Aorta (tissue), 5 donors: ENCODE measurements around the gene PRR14. TPM values are rescaled to one million over a fixed set of nuclear protein-coding genes. Genes with fewer than 3 reads are reported as not detected.

Experiments
- ATAC-seq: fragments of 200-7000 bp; cut with Tn5 transposase; one replicate; pipeline ENCODE4 v1.9.1; 2022; ENCODE audit warnings: moderate library complexity; ENCODE audit not compliant: low FRiP score
- DNase-seq, 2 donors: peaks; one replicate each; pipeline ENCODE4 v3.0.0-alpha.2; 2020
- H3K27ac ChIP-seq, 2 donors: one replicate each; pipeline ENCODE4 v1.5.1; 2013; ENCODE audit warnings: low read length in 2 of 2, mild to moderate bottlenecking in 2 of 2, moderate library complexity in 2 of 2, control low read depth in 1 of 2, inconsistent platforms in 1 of 2, low read depth in 1 of 2
- H3K27me3 ChIP-seq, 2 donors: one replicate each; pipeline ENCODE4 v1.6.1; 2013; ENCODE audit warnings: control low read depth in 1 of 2, low read length in 1 of 2, mild to moderate bottlenecking in 1 of 2, moderate library complexity in 1 of 2; ENCODE audit not compliant: insufficient read depth in 2 of 2, control insufficient read depth in 1 of 2
- H3K36me3 ChIP-seq, 2 donors: one replicate each; pipeline ENCODE4 v1.6.1; 2013; ENCODE audit warnings: control low read depth in 1 of 2, low read length in 1 of 2, mild to moderate bottlenecking in 1 of 2; ENCODE audit not compliant: insufficient read depth in 2 of 2, control insufficient read depth in 1 of 2
- H3K4me1 ChIP-seq, 2 donors: one replicate each; pipeline ENCODE4 v1.6.1; 2013; ENCODE audit warnings: low read length in 2 of 2, control low read depth in 1 of 2, mild to moderate bottlenecking in 1 of 2, moderate library complexity in 1 of 2; ENCODE audit not compliant: insufficient read depth in 2 of 2, control insufficient read depth in 1 of 2
- H3K4me3 ChIP-seq, 2 donors: one replicate each; pipeline ENCODE4 v1.5.1; 2013; ENCODE audit warnings: low read length in 2 of 2, control low read depth in 1 of 2, mild to moderate bottlenecking in 1 of 2
- H3K9me3 ChIP-seq: one replicate; pipeline ENCODE4 v1.6.1; 2013; ENCODE audit warnings: mild to moderate bottlenecking, low read length; ENCODE audit not compliant: control insufficient read depth
- WGBS, 2 donors: extraction: QIAGEN DNeasy Blood & Tissue Kit; methylation state at CpG; one replicate each; pipeline ENCODE4 v1.1.7; 2013; 5-methylcytosine and 5-hydroxymethylcytosine counted together
- intact Hi-C, 2 donors: fragments of 100-400 bp; cut with DNase I; formaldehyde crosslinking; loops; one replicate each; pipeline versions ENCODE4 v1.14.2 to v1.15.0; 2022
- polyA plus RNA-seq, 2 donors: library from polyadenylated mRNA; stranded (reverse); fragments of 200-250 nt; gene quantifications; one replicate each; pipeline ENCODE4 v1.2.3, GENCODE V29; 2013
- total RNA-seq, 2 donors: library from RNA; stranded (reverse); fragmentation: NEBNext Ultra II Directional; extraction: Animal tissue kit (Norgen Biotek cat#: 25700); gene quantifications; one replicate each; pipeline ENCODE4 v1.2.1, GENCODE V29; 2021
- donor health status: healthy with polysubstance abuse.
- donor health status: Bipolar disorder and iron deficiency.
- donor health status: DM: no; HTN: no; CAD: no.
- donor health status: DM: no; HTN: no; CAD: no.
- donor health status: DM: yes; HTN: yes; CAD: no.

The PRR14 gene
- total and polyA plus RNA-seq, 4 donors = 28.2 to 217 (median 51.9) TPM

GRCh38 chr16:30660424-30661261, 9.9 kb downstream of the PRR14 start:
- DNase-seq (no peak), ATAC-seq (no peak)
- H3K4me3 ChIP-seq = peak overlapping the region; percentile 94 to 97
- H3K4me1 ChIP-seq = no peaks in the 10 kb centered on the region
- no peaks in the 10 kb centered on the region for H3K27me3 ChIP-seq
- no peaks in the 10 kb centered on the region for H3K9me3 ChIP-seq
- WGBS, 2 donors = 50 to 53% methylated on average over 21 of the region's 21 CpGs
- intact Hi-C loops = no loop called here
- H3K36me3 ChIP-seq = peaks cover 0 to 12% of the 10 kb centered on the region in 2 donors
- no peak overlapping the region for H3K27ac ChIP-seq

GRCh38 chr16:30662449-30662848, 11.7 kb downstream of the PRR14 start:
- no peaks in the 10 kb centered on the region for H3K4me1 ChIP-seq
- ATAC-seq (no peak), DNase-seq (no peak)
- no peaks in the 10 kb centered on the region for H3K9me3 ChIP-seq
- intact Hi-C loops = no loop called here
- 82% methylated on average over 17 of the region's 17 CpGs for WGBS, 2 donors
- H3K4me3 ChIP-seq = no peak overlapping the region
- H3K36me3 ChIP-seq = peaks cover 0 to 10% of the 10 kb centered on the region in 2 donors
- H3K27ac ChIP-seq = no peak overlapping the region
- H3K27me3 ChIP-seq = no peaks in the 10 kb centered on the region

- no peak overlapping the region for H3K4me3 ChIP-seq
- peaks cover 0 to 12% of the 10 kb centered on the region in 2 donors for H3K36me3 ChIP-seq
- 69 to 70% methylated on average over 8 of the region's 8 CpGs for WGBS, 2 donors
- H3K4me1 ChIP-seq = no peaks in the 10 kb centered on the region
- H3K9me3 ChIP-seq = no peaks in the 10 kb centered on the region
- intact Hi-C loops = no loop called here
- ATAC-seq (no peak), DNase-seq (no peak)
- H3K27ac ChIP-seq = no peak overlapping the region
- no peaks in the 10 kb centered on the region for H3K27me3 ChIP-seq
These were observed 12.3 kb downstream of the PRR14 start for GRCh38 chr16:30663038-30663437.

- ATAC-seq = no peak
- H3K36me3 ChIP-seq = peaks cover 0 to 12% of the 10 kb centered on the region in 2 donors
- intact Hi-C loops = no loop called here
- WGBS, 2 donors = 77 to 83% methylated on average over 6 to 9 of the region's 9 CpGs
- no peak for DNase-seq
- no peaks in the 10 kb centered on the region for H3K9me3 ChIP-seq
- no peak overlapping the region for H3K27ac ChIP-seq
- H3K4me1 ChIP-seq = no peaks in the 10 kb centered on the region
- H3K4me3 ChIP-seq = no peak overlapping the region
- no peaks in the 10 kb centered on the region for H3K27me3 ChIP-seq
These were observed 13.1 kb downstream of the PRR14 start for GRCh38 chr16:30663820-30664219.

GRCh38 chr16:30664616-30665109, 13.9 kb downstream of the PRR14 start:
- DNase-seq (no peak), ATAC-seq (no peak)
- H3K27ac ChIP-seq = no peak overlapping the region
- no peaks in the 10 kb centered on the region for H3K9me3 ChIP-seq
- H3K4me3 ChIP-seq = no peak overlapping the region
- 86 to 91% methylated on average over 13 to 15 of the region's 15 CpGs for WGBS, 2 donors
- peaks cover 0 to 14% of the 10 kb centered on the region in 2 donors for H3K36me3 ChIP-seq
- no peaks in the 10 kb centered on the region for H3K27me3 ChIP-seq
- intact Hi-C loops = no loop called here
- H3K4me1 ChIP-seq = no peaks in the 10 kb centered on the region

- Histone ChIP-seq H3K27me3 (no peaks in the 10 kb centered on the region), H3K4me3 (no peak overlapping the region), H3K36me3 (peaks cover 0 to 16% of the 10 kb centered on the region in 2 donors), H3K9me3 (no peaks in the 10 kb centered on the region), H3K27ac (no peak overlapping the region), H3K4me1 (no peaks in the 10 kb centered on the region)
- WGBS, 2 donors = 81 to 83% methylated on average over 20 to 22 of the region's 22 CpGs
- intact Hi-C loops = no loop called here
- ATAC-seq (no peak), DNase-seq (no peak)
These were observed 14.5 kb downstream of the PRR14 start for GRCh38 chr16:30665155-30665829.

GRCh38 chr16:30665830-30666190, 15.1 kb downstream of the PRR14 start:
- no peak overlapping the region for H3K27ac ChIP-seq
- no peaks in the 10 kb centered on the region for H3K27me3 ChIP-seq
- intact Hi-C loops = no loop called here
- WGBS, 2 donors = 59 to 67% methylated on average over 4 of the region's 4 CpGs
- H3K9me3 ChIP-seq = no peaks in the 10 kb centered on the region
- no peak for DNase-seq
- peaks cover 0 to 16% of the 10 kb centered on the region in 2 donors for H3K36me3 ChIP-seq
- H3K4me3 ChIP-seq = no peak overlapping the region
- ATAC-seq = no peak
- H3K4me1 ChIP-seq = no peaks in the 10 kb centered on the region

- no peak for ATAC-seq
- Histone ChIP-seq H3K27me3 (no peaks in the 10 kb centered on the region), H3K27ac (no peak overlapping the region), H3K36me3 (peaks cover 0 to 16% of the 10 kb centered on the region in 2 donors), H3K9me3 (no peaks in the 10 kb centered on the region), H3K4me1 (no peaks in the 10 kb centered on the region), H3K4me3 (no peak overlapping the region)
- DNase-seq = no peak
- intact Hi-C loops = no loop called here
- 73 to 80% methylated on average over 7 of the region's 7 CpGs for WGBS, 2 donors
These were observed 15.9 kb downstream of the PRR14 start for GRCh38 chr16:30666681-30667080.
